ENCODE measurements around the gene PRKAB1.
A peak's percentile ranks its signal among the peaks of the same experiment; 100 is the strongest.
"Not testable (repeated sequence)": the region's sequence is repeated elsewhere in the genome, so short reads cannot be mapped to it uniquely, and the experiment has no call there.

Gene PRKAB1

DNA sequence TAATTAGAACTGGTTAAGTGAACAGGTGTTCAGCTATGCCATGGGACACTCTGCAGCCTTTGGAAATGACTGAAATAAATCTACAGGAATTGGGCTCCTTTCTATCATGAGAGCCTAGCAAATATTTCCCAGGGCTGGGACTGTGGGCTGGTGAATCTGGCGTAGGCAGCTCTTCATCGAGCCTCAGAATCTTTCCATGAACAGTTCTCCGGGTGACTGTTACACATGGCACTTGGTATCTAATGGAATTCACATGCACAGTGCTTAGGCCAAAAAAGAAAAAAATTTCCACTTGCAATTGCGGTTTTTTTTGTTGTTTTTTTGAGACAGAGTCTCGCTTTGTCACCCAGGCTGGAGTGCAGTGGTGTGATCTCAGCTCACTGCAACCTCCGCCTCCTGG, 32.1 kb downstream of the PRKAB1 start:
- H3K4me3 ChIP-seq (ENCODE audit: control insufficient read depth, low read depth, low read length): no peak overlapping the region
- TF ChIP-seq, protein P1, sequence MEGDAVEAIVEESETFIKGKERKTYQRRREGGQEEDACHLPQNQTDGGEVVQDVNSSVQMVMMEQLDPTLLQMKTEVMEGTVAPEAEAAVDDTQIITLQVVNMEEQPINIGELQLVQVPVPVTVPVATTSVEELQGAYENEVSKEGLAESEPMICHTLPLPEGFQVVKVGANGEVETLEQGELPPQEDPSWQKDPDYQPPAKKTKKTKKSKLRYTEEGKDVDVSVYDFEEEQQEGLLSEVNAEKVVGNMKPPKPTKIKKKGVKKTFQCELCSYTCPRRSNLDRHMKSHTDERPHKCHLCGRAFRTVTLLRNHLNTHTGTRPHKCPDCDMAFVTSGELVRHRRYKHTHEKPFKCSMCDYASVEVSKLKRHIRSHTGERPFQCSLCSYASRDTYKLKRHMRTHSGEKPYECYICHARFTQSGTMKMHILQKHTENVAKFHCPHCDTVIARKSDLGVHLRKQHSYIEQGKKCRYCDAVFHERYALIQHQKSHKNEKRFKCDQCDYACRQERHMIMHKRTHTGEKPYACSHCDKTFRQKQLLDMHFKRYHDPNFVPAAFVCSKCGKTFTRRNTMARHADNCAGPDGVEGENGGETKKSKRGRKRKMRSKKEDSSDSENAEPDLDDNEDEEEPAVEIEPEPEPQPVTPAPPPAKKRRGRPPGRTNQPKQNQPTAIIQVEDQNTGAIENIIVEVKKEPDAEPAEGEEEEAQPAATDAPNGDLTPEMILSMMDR (IDR thresholded peaks at IDR 0.05; ENCODE audit: control insufficient read depth, insufficient read depth, low read depth, low read length, missing control alignments): no peak
- DNase-seq (ENCODE audit: low read depth): peak; percentile 52

DNA sequence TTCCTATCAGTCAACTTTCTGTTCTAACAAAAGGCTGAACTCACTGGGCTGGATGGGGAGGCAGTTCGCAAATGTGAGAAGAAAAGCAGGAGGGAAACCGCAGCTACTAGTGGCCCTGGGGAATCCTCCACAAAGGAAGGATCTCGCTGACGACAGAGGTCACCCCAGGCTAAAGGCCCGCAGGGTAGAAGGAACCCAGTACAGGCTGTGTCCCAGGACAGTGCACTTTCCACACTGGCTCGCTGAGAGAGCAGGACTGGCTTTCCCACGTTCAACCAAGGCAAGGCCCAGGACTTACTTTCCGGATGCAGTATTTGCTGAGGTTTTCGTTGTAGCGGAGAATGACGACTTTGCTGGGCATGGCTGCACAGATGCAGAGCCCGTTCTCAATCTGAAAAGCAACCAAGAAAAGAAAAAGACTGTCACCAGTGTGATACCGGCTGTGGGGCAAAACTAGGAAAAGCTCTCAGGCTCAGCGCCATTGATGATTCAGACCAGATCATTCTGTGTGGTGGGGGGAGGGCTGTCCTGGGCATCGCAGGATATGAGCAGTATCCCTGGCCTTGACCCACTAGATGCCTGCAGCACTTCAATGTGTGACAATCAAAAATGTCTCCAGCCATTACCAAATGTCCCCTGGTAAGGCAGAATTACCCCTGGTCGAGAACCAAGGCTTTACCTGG, 36.3 kb downstream of the PRKAB1 start:
- no peak overlapping the region for H3K4me3 ChIP-seq (ENCODE audit: control insufficient read depth, low read depth, low read length)
- DNase-seq (ENCODE audit: low read depth): no peak
- TF ChIP-seq, protein P1 (IDR thresholded peaks at IDR 0.05; ENCODE audit: control insufficient read depth, insufficient read depth, low read depth, low read length, missing control alignments): no peak

DNA sequence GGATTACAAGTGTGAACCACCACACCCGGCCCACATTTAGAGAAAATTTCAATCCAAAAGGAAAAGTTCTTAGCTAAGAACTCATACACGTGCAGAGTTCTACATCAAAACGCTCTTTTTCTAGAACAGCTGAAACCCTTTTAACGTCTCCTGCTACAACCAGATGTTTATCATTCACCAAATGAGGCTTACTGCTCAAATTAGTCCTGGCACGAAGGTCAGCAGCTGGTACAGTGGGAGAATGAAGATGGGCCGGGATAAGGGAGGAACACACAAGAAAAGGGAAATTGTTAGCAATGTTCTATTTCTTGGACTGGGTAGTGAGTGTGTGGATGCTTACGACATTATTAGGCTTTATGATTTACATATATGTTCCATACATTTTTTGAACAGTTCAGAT, 37.2 kb downstream of the PRKAB1 start:
- DNase-seq (ENCODE audit: low read depth): no peak
- TF ChIP-seq, protein P1 (IDR thresholded peaks at IDR 0.05; ENCODE audit: control insufficient read depth, insufficient read depth, low read depth, low read length, missing control alignments): no peak
- no peak overlapping the region for H3K4me3 ChIP-seq (ENCODE audit: control insufficient read depth, low read depth, low read length)

DNA sequence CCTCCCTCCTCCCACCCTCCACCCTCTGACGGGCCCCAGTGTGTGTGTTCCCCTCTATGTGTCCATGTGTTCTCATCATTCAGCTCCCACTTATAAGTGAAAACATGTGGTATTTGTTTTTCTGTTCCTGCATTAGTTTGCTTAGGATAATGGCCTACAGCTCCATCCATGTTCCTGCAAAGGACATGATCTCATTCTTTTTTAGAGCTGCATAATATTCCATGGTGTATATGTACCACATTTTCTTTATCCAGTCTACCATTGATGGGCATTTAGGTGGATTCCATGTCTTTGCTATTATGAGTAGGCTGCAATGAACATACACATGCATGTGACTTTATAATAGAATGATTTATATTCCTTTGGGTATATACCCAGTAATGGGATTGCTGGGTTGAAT, 38.5 kb downstream of the PRKAB1 start:
- not testable (repeated sequence) for H3K4me3 ChIP-seq (ENCODE audit: control insufficient read depth, low read depth, low read length); DNase-seq (ENCODE audit: low read depth)

DNA sequence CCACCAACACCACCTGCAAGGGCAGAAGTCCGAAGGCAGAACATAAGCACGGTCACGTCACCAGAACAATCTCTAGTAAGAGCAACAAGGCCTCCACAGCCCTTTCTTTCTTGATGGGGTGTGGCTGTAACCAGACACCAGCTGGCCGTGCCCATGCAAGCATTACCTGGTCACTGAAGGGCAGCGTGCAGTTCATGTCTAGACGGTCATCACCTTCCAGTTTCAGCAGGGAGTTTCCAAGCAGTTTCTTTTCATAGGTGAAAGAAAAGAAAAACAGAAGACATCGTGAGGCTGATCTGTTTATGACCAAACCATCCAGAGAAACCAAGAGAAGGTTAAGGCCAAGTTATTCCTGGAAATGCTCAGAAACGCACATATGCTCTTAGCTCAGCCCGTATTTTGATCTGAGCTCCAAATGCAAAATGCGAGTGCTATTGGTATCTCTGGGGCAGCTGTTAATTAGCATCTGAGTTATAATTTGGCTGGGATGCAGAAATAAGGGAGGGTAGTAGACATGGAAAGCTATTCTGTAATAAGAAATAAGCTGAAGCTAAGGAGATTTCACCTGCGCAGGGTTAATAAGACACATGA, 42.5 kb downstream of the PRKAB1 start:
- no peak for DNase-seq (ENCODE audit: low read depth)
- H3K4me3 ChIP-seq (ENCODE audit: control insufficient read depth, low read depth, low read length): no peak overlapping the region
- TF ChIP-seq, protein P1 (IDR thresholded peaks at IDR 0.05; ENCODE audit: control insufficient read depth, insufficient read depth, low read depth, low read length, missing control alignments): no peak

DNA sequence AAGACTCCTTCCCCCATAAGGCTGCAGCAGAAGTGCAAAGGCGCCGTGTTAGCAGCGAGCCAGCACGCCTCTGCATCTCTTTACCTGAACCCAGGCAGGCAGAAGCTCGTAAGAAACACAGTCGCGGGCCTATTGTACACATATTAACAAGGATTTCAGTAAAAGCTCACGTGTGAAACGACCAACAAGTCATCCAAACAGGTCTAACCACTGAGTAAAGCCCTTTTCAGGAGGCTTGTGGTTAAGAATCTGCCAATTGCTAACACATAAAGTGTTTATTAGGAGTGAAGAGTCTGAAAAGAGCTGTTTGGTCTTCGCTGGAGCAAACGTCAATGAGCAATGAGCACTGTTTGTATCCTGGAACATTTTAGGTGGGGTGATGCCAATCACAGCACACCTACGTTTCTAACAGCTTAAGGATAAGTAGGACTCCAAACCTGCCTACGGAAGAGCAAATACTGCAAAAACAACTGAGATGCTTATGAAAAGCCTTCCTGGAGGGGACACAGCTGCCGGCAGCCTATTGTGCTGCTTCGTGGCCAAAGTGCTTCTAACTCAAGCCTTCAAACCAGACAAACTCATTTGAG, 43.1 kb downstream of the PRKAB1 start:
- TF ChIP-seq, protein P1 (IDR thresholded peaks at IDR 0.05; ENCODE audit: control insufficient read depth, insufficient read depth, low read depth, low read length, missing control alignments): no peak
- no peak for DNase-seq (ENCODE audit: low read depth)
- no peak overlapping the region for H3K4me3 ChIP-seq (ENCODE audit: control insufficient read depth, low read depth, low read length)

DNA sequence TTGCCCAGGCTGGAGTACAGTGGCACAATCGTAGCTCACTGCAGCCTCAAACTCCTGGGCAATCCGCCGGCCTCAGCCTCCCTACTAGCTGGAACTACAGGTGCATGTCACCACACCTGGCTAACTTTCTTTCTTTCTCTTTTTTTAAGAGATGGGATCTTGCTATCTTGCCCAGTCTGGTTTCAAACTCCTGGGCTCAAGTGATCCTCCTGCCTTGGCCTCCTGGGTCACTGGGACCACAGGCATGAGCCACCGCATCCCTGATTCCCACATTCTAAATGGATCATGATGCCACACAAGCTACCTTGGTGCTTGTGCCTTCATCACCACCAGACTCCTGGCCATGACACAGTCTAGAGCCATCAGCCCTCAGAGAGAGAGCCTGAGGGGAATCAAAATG, 43.8 kb downstream of the PRKAB1 start:
- TF ChIP-seq, protein P1 (IDR thresholded peaks at IDR 0.05; ENCODE audit: control insufficient read depth, insufficient read depth, low read depth, low read length, missing control alignments): no peak
- no peak for DNase-seq (ENCODE audit: low read depth)
- H3K4me3 ChIP-seq (ENCODE audit: control insufficient read depth, low read depth, low read length): no peak overlapping the region

Measured in AG09309 (cell line).